NCI-H2227 (cell line): ENCODE data around the gene RAB11A.

ENCODE experiments used
- DNase-seq: peaks from one replicate; lab custom pipeline; 2025; ENCODE audit not compliant: unreplicated experiment; lab: John Stamatoyannopoulos, UW

Gene RAB11A

GRCh38 chr15:65883571-65883970 is 14.3 kb downstream of the RAB11A start:
- no peak for DNase-seq

DNA sequence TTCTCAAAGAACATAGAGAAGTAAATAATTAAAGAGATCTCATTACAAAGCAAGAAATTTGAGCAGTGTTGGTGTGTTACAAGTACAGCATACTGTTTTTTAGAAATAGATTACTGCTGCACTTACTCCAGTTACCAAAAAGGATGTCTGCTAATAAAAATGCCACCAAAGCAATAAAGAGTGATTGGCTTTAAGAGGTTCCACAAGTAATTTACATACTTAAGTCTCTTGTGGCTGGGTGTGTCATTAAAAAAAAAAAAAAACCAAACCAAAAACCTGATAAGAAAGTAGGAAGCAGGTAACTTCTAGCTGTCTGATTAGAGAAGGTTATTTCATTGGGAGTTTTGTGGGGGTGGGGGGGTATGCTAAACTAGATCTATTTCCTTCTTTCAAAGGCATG is 15.2 kb downstream of the RAB11A start:
- no peak for DNase-seq

- no peak for DNase-seq
These were observed 16.5 kb downstream of the RAB11A start for GRCh38 chr15:65885668-65886218.

DNA sequence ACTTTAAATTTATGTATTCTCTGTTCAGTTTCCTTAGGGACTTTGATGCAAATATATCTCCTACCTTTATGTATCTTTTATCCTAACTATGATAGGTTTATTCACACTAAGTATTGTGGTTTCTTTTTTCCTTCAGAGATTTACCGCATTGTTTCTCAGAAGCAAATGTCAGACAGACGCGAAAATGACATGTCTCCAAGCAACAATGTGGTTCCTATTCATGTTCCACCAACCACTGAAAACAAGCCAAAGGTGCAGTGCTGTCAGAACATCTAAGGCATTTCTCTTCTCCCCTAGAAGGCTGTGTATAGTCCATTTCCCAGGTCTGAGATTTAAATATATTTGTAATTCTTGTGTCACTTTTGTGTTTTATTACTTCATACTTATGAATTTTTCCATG is 18.3 kb downstream of the RAB11A start:
- no peak for DNase-seq

DNA sequence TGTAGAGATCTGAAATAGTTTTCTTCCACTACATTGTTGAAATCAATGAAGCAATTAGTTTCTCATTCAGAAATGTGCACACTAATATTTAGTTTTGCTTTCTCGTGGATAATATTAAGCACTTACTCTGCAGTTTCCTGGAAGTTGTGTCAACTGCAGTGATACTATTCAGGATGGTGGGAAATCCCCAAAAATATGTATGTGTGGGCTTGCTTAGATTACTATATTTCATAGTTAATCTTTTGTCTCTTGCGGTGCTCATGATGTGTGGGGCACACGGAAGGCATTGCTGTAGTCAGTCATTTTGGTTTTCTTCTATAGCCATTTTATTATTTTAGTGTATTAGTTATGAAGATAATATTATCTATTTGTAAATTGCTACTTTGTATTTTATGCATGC is 19.7 kb downstream of the RAB11A start:
- DNase-seq: no peak

- no peak for DNase-seq
These were observed 23.8 kb downstream of the RAB11A start for GRCh38 chr15:65893060-65893459.

DNA sequence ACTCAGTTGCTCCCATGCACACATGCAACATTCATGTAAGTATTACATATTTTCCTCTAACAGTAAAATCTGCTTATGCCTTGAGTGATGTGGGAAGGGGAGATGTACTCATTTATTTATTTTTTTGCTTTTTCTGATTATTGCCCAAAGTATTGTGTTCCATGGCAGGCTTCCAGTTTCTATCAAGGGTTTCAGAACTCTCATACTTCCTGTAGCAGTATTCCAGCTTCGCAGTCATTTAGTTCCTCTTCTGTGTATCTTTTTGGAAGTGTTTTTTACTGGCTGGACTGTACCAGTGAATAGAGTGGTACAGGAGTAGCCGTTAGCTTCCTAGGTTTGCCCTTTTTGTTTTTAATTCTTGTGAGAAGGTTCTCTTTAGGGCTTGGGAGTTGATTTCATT is 26.9 kb downstream of the RAB11A start:
- DNase-seq: no peak

GRCh38 chr15:65900488-65900887 is 31.2 kb downstream of the RAB11A start:
- no peak for DNase-seq

GRCh38 chr15:65901336-65901735 is 32.0 kb downstream of the RAB11A start:
- no peak for DNase-seq

GRCh38 chr15:65901836-65902235 is 32.5 kb downstream of the RAB11A start:
- no peak for DNase-seq

DNA sequence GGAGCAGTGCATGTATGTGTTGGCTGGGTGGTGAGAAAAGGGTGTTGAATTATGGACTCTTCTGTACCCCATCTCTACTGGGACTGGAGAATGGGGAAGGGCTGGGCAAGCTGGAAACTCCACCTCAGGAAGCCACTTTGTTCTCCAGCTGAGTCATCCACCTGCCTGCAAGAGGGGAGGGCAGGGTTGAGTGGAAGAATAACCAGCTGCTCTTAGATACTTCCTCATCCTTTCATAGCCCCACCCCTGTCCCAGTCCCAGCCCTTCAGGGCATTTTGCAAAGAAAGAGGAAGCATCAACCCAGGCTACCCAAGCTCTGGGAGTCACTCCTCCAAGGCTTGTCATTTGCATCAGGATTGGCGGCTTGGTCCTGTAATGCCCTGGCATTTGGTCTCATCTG is 33.1 kb downstream of the RAB11A start:
- DNase-seq: no peak

GRCh38 chr15:65903296-65904073 is 34.2 kb downstream of the RAB11A start:
- DNase-seq: no peak

GRCh38 chr15:65904301-65904700 is 35.0 kb downstream of the RAB11A start:
- no peak for DNase-seq

DNA sequence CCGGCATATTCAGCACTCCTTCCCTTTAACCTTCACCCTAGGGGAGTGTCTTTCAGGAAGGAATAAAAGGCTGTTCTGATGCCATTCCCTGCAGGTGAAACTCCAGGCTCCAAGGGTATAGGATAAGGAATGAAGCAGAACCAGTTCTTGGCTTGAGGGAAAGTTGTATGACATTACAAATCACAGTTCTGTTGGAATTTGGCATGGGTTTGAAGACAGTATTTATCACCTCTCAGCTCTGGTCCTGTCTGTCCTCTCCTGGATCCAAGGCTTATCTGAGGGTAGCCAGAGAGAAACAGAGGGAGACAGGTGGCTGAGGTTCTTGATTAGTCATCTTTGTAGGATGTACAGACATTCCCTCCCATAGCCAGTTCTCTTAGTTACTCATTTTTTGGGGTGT is 37.1 kb downstream of the RAB11A start:
- no peak for DNase-seq

DNA sequence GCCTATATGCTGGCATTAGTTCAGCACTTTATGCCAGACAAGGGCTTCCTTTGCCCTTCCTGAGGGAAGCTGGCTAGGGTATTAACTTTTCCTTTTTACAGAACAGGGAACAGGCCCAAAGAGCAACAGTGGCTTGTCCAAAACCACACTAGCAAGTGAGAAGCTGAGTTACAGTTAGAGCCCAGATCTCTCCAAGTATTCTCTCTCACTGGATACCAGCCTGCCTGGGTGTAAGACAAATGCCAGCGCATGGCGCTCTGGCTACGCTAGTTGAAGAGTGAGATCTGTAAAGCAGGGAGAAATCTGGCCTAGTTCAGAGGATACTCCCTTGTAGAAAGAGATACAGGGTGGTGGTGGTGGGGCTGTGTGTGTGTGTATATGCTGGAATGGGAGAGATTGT is 38.4 kb downstream of the RAB11A start:
- no peak for DNase-seq

DNA sequence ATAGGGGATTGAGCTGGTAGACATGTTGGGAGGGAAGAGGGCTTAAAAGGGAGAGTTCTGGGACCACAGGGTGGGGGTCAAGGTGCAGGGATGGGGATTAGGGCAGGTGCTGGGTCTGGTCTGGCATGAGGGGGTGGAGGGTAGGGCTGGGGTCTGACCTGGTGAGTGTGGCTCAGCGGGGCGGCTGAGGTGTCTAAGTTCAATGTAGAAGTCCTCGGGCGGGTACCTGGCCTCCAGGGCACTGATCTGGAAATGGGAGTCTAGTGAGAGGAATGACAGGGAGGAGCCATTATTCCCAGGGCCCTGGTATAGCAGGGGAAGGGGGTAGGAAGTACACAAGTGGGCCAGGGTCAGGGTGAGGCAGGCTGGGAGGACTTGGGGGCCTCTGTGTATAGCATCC is 39.6 kb downstream of the RAB11A start:
- DNase-seq: no peak

- no peak for DNase-seq
These were observed 40.5 kb downstream of the RAB11A start for GRCh38 chr15:65909831-65910230.

DNA sequence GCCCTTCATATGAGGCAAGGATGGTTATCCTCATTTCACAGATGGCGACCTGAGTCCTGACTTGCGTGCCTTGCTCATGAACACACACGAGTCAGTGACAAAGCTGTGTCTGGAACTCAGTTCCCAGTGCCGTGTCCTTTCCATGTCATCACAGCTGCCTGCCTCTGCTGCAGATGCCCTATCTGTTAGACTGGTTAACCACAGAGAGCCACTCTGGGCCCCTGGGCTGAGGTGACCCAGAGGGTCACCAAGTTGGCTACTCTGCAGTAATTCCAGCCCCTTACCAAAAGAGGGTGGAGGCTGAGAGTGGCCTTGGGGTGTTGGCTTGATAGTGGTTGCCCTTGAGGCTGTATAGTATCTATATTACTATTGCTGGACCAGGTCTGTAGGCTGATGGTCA is 41.0 kb downstream of the RAB11A start:
- no peak for DNase-seq

- DNase-seq: no peak
These were observed 42.9 kb downstream of the RAB11A start for GRCh38 chr15:65912235-65912634.

DNA sequence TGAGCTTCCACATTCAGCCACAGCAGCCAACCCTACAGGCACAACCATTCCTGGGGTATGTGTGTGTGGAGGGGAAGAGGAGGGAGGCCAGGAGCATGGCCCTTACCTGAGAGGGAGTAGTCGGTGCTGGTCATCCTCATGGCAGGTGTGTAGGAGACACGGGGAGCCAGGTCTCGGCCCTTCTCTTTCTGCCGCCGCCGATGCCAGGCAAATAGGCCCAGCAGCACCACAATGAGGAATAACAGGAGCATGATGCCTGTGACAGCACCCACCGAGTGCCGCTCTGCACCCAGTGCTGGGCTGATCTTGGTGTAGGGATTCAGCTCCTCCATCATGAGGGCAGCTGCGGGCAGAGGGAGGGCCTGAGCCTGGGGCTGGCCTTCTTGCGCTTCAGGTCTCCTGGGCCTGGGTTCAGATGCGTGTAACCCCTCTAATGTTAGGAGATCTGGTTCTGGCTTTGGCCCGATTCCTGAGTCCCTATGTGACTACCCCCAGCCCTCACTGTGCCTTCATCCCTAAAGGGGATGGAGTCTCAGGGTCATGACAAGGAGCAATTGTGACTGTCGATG is 44.4 kb downstream of the RAB11A start:
- no peak for DNase-seq

DNA sequence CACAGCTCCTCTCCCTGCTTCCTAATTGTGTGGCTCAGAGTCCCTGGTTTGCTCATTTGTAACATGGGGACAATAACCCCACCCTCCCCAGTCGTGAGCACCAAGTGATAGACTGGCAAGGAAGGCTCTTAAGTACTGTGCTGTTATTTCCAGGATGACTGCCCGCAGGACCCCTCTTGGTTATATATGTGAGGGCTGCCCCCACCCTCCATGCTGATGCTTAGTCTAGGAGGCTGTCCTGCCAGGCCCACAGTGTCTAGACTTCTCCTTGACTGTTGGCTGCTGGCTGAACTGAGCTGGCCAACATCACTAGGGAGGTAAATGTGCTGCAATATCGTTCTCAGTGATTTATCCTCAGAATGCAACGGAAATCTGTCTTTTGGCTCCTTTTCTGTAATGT is 45.1 kb downstream of the RAB11A start:
- no peak for DNase-seq
